ENCODE results near the gene SUGP2. TPM values are rescaled to one million over a fixed set of nuclear protein-coding genes. Genes with fewer than 3 reads are reported as not detected.
"Not testable (repeated sequence)": the region's sequence is repeated elsewhere in the genome, so short reads cannot be mapped to it uniquely, and the experiment has no call there.

The SUGP2 gene
- total RNA-seq, 1 experiment from 2014 or later: 25.2 TPM

GRCh38 chr19:18955042-18955441 lies 78.3 kb downstream of the SUGP2 start:
- no peak for DNase-seq (ENCODE audit: low spot score)

- no peak for DNase-seq (ENCODE audit: low spot score)
These were observed 79.2 kb downstream of the SUGP2 start for GRCh38 chr19:18954094-18954493.

GRCh38 chr19:18952364-18953003 lies 80.8 kb downstream of the SUGP2 start:
- not testable (repeated sequence) for DNase-seq (ENCODE audit: low spot score)

GRCh38 chr19:18951721-18952281 lies 81.5 kb downstream of the SUGP2 start:
- no peak for DNase-seq (ENCODE audit: low spot score)

GRCh38 chr19:18949858-18950257 lies 83.5 kb downstream of the SUGP2 start:
- no peak for DNase-seq (ENCODE audit: low spot score)

- DNase-seq (ENCODE audit: low spot score): no peak
These were observed 84.4 kb downstream of the SUGP2 start for GRCh38 chr19:18948976-18949356.

GRCh38 chr19:18948075-18948975 lies 85.0 kb downstream of the SUGP2 start:
- no peak for DNase-seq (ENCODE audit: low spot score)

- DNase-seq (ENCODE audit: low spot score): no peak
These were observed 86.4 kb downstream of the SUGP2 start for GRCh38 chr19:18946918-18947317.

- DNase-seq (ENCODE audit: low spot score): no peak
These were observed 87.0 kb downstream of the SUGP2 start for GRCh38 chr19:18946335-18946734.

- DNase-seq (ENCODE audit: low spot score): no peak
These were observed 88.0 kb downstream of the SUGP2 start for GRCh38 chr19:18945297-18945696.

- no peak for DNase-seq (ENCODE audit: low spot score)
These were observed 89.9 kb downstream of the SUGP2 start for GRCh38 chr19:18943465-18943864.

GRCh38 chr19:18942692-18943091 lies 90.6 kb downstream of the SUGP2 start:
- DNase-seq (ENCODE audit: low spot score): no peak

- no peak for DNase-seq (ENCODE audit: low spot score)
These were observed 91.5 kb downstream of the SUGP2 start for GRCh38 chr19:18941628-18942354.

Other genes with a start within 250 kb of the SUGP2 start
- gene COMP, start 242.2 kb downstream of the SUGP2 start, total RNA-seq (2014; rRNA removed; shearing (Covaris generic)): 0.08 TPM in 1 of 2 replicates, not detected in the other
- gene UPF1, start 201.6 kb downstream of the SUGP2 start, total RNA-seq (2014; rRNA removed; shearing (Covaris generic)): 33.8 and 46.2 TPM in 2 replicates
- 1.0 TPM in 1 of 2 replicates, not detected in the other for gene CERS1, start 137.4 kb downstream of the SUGP2 start, total RNA-seq (2014; rRNA removed; shearing (Covaris generic))
- gene COPE, start 114.1 kb downstream of the SUGP2 start, total RNA-seq (2014; rRNA removed; shearing (Covaris generic)): 386 and 421 TPM in 2 replicates
- gene DDX49, start 113.8 kb downstream of the SUGP2 start, total RNA-seq (2014; rRNA removed; shearing (Covaris generic)): 68.6 and 70.9 TPM in 2 replicates
- 32.5 and 47.3 TPM in 2 replicates for gene HOMER3, start 92.3 kb downstream of the SUGP2 start, total RNA-seq (2014; rRNA removed; shearing (Covaris generic))
- 57.7 and 62.0 TPM in 2 replicates for gene ARMC6, start 86 bp upstream of the SUGP2 start, total RNA-seq (2014; rRNA removed; shearing (Covaris generic))
- 4.2 and 6.3 TPM in 2 replicates for gene SLC25A42, start 30.5 kb upstream of the SUGP2 start, total RNA-seq (2014; rRNA removed; shearing (Covaris generic))
- gene TMEM161A, start 105.0 kb upstream of the SUGP2 start, total RNA-seq (2014; rRNA removed; shearing (Covaris generic)): 21.8 and 26.2 TPM in 2 replicates
- 0.27 TPM in 1 of 2 replicates, not detected in the other for gene MEF2B, start 136.7 kb upstream of the SUGP2 start, total RNA-seq (2014; rRNA removed; shearing (Covaris generic))
- 19.3 and 26.4 TPM in 2 replicates for gene BORCS8, start 158.6 kb upstream of the SUGP2 start, total RNA-seq (2014; rRNA removed; shearing (Covaris generic))
- 106 and 111 TPM in 2 replicates for gene RFXANK, start 158.7 kb upstream of the SUGP2 start, total RNA-seq (2014; rRNA removed; shearing (Covaris generic))
- gene NR2C2AP, start 169.9 kb upstream of the SUGP2 start, total RNA-seq (2014; rRNA removed; shearing (Covaris generic)): 48.1 and 50.5 TPM in 2 replicates
- not detected in 2 replicates for gene NCAN, start 178.4 kb upstream of the SUGP2 start, total RNA-seq (2014; rRNA removed; shearing (Covaris generic))
- gene TM6SF2, start 239.8 kb upstream of the SUGP2 start, total RNA-seq (2014; rRNA removed; shearing (Covaris generic)): not detected in 2 replicates